ENCODE measurements around the gene CABLES2.

The CABLES2 gene

GRCh38 chr20:62357681-62358080, 49.4 kb downstream of the CABLES2 start:
- DNase-seq, result no peak

- DNase-seq, result no peak
These were observed 49.9 kb downstream of the CABLES2 start for GRCh38 chr20:62357187-62357667.

- no peak for DNase-seq
These were observed 50.4 kb downstream of the CABLES2 start for GRCh38 chr20:62356589-62357186.

GRCh38 chr20:62355878-62356588, 51.1 kb downstream of the CABLES2 start:
- DNase-seq, result no peak

GRCh38 chr20:62355516-62355877, 51.6 kb downstream of the CABLES2 start:
- no peak for DNase-seq

- DNase-seq, result no peak
These were observed 52.2 kb downstream of the CABLES2 start for GRCh38 chr20:62354811-62355341.

GRCh38 chr20:62354031-62354808, 52.9 kb downstream of the CABLES2 start:
- no peak for DNase-seq

GRCh38 chr20:62353289-62354030, 53.6 kb downstream of the CABLES2 start:
- no peak for DNase-seq

GRCh38 chr20:62352402-62353288, 54.4 kb downstream of the CABLES2 start:
- no peak for DNase-seq

- no peak for DNase-seq
These were observed 55.4 kb downstream of the CABLES2 start for GRCh38 chr20:62351469-62352401.

- DNase-seq, result no peak
These were observed 56.3 kb downstream of the CABLES2 start for GRCh38 chr20:62350629-62351422.

- peak in 1 of 2 experiments; percentile 46 for DNase-seq
These were observed 56.9 kb downstream of the CABLES2 start for GRCh38 chr20:62350098-62350628.

- DNase-seq, result no peak
These were observed 57.5 kb downstream of the CABLES2 start for GRCh38 chr20:62349556-62350097.

- no peak for DNase-seq
These were observed 58.5 kb downstream of the CABLES2 start for GRCh38 chr20:62348604-62349003.

- DNase-seq, result no peak
These were observed 59.6 kb downstream of the CABLES2 start for GRCh38 chr20:62347445-62347844.

GRCh38 chr20:62347151-62347404, 60.0 kb downstream of the CABLES2 start:
- DNase-seq, result no peak

- DNase-seq, result no peak
These were observed 60.5 kb downstream of the CABLES2 start for GRCh38 chr20:62346398-62347150.

GRCh38 chr20:62345681-62346370, 61.3 kb downstream of the CABLES2 start:
- DNase-seq, result no peak

Measured in NCI-H526 (cell line).